GM19455 (cell line): ENCODE results near the gene KRT77.

ENCODE experiments used
- ATAC-seq: cut with Tn5 transposase; IDR thresholded peaks from one replicate; pipeline ENCODE4 v1.9.1; 2021; ENCODE audit not compliant: unreplicated experiment

Gene KRT77

DNA sequence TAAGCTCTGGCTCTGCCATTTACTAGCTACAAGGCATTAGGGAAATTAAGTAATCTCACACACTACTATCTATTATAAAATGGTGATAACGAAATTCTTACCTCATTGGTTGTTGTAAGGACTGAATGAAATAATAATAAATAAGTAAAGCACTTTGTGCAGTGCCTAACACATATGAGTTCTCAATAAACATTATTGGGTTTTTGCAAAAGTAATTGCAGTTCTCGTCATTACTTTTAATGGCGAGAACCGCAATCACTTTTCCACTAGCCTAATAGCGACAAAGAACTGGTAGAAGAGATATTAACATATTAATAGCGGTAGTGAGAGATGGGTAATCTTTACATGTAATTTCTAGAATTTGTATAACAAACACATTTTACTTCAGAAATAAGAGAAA, 9.2 kb downstream of the KRT77 start:
- ATAC-seq, result no peak

DNA sequence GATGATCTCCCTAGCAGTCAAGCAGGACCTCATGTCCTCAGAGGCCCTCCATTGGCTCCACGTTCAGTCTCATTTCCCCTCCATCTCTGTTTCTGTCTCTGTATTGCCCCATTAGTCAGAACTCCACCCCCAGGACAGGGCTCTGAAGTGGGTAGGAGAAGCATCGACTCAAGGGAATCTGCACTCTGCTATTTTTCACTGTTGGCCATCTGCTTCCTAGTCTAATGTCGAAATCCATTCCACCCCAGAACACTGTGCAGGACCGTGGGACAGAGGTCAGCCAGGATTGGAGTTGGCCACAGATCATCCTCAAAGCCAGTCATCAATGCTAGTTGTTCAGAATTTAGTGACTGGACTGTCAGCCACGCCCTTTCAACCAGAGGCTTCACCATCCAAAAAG, 10.1 kb downstream of the KRT77 start:
- no peak for ATAC-seq

DNA sequence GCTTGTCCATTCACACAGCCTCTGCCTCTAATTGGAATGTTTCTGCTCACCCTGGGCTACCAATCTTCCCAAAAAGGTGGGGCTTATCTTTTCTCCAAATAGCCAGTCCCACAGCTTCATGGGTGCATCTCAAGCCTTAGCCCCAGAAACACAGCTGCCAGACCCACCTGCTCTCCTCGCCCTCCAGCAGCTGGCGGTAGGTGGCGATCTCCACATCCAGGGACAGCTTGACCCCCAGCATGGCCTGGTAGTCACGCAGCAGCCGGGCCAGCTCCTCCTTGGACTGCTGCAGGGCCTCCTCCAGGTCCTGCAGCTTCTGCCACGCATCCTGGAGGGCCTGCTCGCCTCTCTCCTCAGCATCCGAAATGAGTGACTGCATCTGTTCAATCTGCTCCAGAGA, 11.1 kb downstream of the KRT77 start:
- no peak for ATAC-seq

DNA sequence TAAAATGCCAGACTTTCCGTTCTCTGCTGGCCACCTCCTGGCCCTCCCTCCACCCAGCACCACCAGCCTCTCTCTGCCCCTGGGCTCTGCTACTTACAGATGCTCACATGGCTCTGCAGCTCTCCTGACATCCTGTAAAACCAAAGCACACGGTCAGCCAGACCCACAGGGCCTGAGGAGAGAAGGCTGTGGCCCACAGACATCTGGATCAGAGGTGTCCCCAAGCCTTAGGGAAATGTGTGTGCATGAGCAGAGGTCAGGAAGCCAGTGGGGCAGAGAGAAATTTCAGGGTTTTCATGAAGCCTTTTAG, 11.5 kb downstream of the KRT77 start:
- ATAC-seq, result no peak

DNA sequence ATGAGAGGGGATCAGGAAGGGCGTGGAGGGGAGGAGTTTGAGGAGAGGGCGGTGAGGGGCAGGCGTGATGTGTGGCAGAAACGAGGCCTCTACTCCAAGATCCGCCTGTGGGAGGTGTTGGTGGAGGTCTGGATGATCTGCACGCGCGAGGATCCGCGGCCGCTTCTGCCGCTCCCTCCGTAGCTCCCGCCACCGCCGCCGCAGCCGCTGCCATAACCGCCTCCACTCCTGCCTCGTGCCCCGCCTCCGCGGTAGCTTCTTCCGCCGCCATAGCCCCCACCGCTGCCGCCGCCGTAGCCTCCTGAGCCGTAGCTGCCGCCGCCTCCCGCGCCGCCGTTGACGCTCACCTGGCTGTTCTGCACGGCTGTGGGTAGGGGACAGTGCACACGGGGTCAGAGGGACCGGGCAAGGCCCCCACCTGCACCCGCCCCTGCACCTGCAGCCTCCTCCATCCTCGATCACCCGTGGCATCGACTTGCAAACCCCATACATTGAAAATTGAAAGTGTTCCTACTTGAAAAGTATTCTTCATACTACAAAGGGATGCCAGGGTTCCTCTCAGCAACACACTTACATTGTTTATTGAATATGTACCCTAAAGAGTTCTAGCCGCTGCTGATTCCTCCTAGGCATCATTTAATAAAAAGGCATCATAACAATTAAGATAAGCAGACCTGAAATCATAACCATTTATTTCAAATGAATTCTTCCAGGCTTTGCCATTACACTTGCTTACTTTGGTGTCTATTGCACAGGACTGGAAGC, 12.1 kb downstream of the KRT77 start:
- no peak for ATAC-seq

DNA sequence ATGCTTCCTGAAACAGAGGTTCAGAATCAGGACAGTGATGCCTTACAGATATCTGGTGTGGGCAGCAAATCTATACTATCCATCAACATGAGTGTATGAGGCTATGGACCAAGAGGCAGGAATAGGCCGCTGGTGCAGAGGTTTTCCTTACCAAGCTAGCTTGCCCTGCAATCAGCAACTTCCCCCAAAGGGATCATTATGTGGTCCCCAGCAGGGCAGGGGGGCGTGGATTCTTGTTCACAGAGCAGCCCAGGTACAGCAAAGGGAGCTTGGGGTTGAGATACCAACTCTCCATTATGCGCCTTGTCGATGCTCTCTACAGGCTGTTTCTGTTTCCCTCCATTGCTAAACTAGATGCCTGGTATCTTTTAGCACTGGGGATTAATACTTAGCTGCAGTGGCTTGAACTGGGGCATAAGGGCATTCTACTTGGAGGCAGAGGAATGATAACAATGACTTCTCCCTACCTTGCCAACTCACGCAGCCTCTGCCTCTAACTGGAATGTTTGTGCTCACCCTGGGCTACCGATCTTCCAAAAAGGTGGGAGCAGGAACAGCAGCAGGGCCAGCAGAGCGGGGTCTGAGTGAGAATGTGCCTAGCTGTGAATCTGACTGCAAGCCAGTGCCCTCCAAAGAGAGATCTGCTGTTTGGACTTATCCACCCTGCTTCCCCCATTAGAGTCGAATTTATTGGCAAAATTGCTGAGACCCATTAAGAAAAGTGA, 12.8 kb downstream of the KRT77 start:
- ATAC-seq, result no peak

DNA sequence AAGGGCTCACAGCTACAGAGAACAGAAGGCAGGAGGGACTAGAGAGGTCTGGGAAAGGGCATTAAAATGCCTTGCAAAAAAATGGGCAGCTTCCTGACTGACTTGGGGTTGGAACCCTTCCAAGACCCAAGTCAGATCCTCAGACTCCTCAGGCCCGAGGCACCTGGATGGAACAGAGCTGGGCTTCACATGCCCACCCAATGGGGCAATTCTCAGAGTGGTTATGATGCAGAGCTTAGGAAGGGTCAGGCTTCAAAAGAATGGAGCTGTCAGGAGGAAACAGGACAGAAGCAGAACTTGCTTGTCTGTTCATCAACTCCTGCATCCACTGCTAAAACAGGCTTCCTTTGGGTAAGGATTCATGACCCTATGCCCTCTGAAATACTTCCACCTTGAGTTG, 13.4 kb downstream of the KRT77 start:
- ATAC-seq, result no peak

DNA sequence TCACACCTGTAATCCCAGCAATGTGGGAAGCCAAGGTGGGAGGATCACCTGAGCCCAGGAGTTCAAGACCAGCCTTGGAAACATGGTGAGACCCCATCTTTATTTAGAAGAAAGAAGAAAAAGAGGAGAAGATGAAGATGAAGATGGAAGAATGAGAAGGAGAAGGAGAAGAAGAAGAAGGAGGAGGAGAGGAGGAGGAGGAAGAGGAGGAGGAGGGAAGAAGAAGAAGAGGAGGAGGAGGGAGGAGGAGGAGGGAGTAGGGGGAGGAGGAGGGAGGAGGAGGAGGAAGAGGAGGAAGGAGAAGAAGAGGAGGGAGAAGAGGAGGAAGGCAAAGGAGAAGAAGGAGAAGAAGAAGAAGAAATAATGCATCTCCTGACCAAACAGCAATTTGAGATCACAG, 14.1 kb downstream of the KRT77 start:
- no peak for ATAC-seq

DNA sequence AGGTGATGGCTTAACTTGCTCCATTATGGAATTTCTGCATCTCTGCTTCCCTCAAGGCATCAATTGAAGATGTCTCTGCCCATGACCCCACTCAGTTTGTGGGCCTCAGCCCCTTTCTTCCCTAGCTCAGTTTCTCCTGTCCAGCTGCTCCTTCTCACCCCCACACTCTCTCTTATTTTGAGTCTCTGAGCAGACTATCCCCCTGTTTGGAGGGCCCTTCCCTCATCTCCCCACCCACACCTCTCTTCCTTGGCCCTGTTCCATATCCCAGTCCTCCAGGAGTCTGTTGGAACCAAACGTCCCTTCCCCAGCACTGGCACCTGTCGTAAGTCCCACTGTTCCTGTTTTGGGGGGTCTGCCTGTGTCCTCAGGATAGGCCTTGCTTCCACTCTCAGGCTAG, 14.8 kb downstream of the KRT77 start:
- ATAC-seq, result no peak

DNA sequence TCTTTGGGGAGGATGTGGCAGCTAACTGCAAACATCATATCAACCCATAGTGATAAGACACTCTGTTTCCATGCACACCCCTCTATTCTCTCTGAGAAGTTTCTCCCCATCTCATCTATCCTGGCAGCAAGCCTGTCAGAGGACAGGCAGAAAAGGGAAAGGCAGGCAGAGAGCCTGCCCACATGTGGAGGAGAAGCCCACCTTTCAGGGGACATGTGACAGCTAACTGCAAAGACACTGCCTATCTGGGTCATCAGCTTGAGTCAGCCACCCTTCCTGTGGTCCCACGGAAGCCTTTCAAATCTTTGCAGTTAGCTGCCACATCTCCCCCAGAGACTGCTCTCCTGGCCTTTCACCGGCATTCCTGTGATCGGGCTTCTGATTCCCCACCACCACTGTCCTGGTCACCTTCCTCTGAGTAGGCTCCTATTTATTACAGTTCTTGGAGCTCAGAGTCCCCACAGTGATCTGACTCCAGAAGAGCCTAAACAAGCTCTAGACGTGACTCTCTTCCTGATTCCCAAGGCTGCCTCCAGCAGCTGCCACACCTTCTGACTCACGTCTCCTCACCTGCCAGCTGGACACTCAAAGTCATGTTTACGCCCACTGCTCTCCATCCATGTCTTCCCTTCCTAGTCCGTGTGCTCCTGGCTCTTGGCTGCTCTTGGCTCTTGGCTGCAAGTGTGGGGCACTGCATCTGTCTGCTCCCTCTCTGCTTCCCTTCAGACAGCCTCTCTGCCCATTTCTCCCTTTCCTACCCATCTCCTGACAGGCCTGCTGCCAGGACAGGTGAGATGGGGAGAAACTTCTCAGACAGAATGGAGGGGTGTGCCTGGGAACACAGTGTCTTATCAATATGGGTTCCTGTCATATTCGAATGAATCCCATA, 15.6 kb downstream of the KRT77 start:
- ATAC-seq, result no peak

DNA sequence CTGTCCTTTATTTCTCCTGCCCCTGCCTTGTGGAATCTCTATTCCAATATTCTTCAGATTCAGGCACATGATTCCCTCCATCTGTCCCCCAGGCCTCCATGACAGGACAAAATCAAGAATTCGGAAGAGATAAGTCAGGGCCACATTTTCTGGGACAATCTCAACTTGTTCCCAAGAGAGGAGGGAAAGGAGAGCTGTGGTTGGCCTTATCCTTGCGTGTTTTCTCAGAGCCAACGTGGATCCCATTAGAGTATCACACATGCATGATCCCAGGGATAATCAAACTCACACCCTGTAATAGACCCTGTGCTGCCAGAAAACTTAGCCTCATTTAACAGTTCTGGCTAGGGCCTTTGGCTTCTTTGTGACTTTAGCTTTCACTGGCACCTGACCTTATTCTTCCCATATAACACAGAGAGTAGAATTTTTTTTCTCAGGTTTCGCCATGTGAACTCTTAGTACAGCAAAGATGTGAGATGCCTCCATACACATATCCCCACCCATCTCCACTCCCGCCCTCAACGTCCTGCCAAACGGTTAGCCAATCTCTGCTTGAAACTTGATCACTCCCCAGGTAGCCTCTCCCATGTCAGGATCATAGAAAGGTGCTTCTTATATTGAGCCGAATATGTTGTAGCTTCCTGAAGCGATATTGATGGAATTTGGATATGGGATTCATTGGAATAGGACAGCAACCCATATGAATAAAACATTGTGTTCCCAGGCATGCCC, 16.4 kb downstream of the KRT77 start:
- no peak for ATAC-seq

DNA sequence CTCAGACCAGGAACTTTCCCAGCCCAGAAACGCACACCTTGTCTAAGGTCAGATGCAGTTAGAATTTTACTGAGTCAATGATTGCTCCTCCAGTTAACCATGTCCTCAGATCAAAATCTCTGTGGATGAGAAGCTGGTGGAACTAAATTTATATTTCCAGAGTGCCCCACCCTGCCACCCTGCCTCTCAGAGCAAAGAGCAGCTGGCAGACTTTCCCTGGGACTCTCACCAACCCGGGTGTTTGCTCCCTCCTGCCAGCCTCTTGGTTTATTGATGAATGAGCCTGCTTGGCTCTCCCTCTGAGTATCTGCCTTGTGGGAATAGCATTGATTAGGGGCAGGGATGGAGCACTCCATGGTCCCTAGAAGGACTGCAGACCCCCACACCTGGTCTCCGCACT, 17.3 kb downstream of the KRT77 start:
- ATAC-seq, result no peak

DNA sequence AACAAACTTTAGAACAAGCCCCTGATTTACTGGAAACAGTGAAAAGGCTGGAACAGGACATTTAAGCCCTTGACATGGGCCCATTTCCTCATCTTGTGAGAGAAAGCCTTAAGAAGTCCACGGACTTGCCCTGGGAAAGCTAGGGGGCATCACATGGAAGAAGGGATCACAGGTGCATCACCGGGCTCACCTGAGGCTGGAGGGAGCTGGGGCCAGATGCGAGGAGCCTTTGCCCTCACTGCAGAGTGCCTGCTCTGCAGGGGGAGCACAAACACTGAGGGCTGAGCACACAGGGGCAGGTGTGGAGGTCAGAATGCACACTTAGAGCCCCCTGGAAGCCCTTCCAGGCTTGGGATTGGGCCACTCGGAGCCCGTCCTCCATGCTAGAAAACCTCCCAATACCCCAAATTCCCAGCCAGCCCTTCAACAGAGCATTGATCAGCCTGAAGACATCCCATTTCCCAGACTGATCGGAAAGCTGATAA, 17.9 kb downstream of the KRT77 start:
- no peak for ATAC-seq

DNA sequence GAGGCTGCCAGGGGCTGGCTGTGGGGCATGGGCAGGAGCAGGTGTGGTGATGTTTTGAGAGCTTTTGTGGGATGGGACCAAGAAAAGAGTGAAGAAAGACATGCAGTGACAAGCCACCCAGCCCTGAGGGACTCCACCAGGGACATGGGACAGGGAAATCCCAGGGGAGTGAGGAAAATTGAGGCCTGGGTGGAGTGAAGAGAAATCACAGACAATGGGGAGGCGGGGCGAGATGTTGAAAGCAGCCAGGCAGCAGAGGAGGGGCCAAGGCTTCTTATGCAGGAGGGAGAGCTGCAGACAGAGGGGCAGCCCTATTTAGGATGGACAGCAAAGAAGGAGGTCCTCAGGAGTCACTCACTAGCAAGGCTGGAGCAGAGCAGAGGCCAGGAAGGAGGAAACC, 18.9 kb downstream of the KRT77 start:
- ATAC-seq, result no peak

DNA sequence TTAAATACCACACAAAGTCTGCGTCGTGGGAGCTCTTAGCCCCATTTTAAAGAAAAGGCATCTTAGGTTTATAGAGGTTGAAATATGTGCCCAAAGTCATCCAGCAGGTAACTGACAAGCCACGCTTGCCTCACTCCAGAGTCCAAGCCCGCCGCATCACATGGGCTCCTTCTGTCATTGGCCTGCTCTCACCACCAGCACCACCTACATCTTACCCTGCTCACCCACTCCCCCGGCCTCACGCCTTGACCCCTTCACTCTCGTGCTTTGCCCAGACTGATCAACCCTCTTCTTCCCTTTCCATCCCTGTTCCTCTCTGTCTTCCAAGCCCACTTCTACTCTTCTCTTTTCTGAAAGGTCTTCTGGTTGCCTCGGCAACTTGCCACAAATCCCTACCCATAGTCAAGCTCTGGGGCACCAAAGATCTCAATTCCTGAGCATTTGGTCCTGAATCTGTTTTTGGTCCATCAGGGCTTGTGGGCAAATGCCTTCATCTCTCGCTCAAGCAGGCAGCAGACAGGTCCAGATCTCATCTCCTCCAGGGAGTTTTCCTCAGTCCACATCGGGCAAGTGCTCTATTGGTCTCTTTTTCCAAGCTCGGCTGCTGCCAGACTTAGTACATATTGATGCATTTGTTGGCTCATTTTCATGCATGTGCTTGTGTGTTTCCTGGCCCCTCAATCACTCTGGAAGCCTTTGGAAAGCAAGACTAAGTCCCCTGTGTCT, 19.6 kb downstream of the KRT77 start:
- ATAC-seq, result no peak

DNA sequence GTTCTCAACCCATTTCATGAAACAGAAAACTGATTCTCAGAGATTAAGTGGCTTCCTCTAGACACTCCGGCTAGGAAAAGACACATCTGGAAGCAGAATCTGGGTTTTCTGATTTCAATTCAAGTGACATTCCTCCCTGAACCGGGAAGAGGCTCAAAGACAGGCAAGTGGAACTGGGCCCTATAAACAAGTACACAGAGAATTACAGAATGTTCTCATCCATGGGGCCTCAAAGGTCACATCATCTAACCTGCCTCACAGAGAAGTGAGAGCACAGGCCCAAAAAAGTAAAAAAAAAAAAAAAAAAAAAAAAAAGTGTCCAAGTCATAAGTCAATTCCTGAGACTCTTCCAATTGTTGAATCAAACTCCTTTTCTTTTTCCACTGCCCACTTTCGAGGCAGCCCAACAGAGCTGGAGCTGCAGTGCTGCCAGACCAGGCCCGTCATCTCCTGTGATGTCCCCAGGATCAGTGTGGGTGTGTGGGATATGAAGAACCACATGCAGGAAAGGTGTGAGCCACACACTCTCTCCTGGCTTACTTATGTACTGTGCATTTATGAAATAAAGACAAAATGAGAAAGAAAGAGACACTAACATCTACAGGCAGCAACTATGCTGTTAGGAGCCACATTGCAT, 20.3 kb downstream of the KRT77 start:
- no peak for ATAC-seq

DNA sequence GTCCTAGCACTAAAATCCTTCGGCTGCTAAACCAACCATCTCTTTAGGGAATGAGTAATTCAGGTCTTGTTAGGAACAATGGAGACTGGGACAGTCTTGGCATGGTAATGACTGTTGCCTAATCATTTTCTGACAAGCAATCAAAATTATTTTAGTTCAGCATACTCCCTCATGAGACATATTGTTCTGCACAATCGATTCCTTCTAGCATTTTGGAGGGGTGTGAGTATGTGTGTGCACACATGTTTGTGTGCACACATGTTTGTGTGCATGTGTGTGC, 21.0 kb downstream of the KRT77 start:
- no peak for ATAC-seq

DNA sequence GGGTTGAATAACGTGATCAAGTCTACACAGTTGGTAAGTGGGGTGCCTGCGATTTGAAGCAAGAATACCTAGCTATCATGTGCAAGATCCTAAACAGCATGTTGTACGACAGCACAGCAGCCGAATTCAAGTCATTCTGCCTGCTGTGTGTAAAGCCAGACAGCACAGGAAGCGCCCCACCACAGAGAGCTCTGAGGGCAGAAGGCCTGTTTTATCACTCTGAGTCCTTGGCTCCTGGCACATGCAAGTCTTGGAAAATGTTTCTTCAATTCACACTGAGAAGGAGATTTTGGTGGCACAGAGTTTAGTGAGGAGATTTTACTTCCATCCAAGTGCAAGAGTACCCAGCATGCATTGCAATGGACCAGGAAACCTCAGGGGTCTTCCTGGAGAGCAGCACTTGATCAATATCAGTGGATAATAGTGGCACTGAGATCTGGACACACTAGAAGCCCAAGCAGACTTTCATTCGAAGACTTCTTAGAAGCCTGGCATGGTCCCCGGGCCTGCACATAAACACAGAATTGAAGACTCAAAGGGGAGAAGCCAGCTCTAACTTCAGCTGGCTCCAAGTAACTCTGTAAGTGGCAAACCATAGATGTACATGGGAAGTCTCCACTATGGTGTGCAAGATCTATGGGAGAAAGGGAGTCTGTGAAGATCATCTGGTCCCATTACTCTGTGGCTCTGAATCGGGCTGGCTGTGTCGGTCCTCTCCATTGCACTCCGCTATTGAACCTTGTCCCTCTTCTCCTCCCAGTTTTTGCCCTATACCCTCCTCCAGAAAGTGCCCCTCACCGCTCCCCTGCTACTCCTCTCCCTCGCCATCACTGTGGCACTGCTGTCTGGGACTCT, 21.6 kb downstream of the KRT77 start:
- ATAC-seq, result no peak

DNA sequence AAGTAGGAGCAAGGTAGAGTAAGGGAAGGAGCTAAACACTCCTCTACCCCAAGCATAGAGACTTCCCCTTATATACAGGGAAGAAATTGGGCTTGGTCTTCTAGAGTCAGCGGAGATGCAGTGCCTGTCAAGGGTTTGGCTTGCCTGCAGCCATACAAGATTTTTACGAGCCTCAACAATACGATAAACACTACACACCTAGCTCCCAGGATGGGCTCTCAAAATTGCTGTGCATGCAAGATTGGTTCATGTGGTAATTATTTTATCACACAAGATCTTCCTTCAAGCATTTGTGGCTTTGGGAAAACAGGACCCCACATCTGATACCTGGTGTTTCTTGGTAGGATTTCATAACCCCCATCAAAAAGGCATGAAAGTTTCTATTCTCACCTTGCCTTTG, 23.0 kb downstream of the KRT77 start, which contains the start of gene KRT1:
Gene KRT1 (minus strand): TSS at position 45 of the 400 bp plus-strand sequence. CDS start 59 bp downstream, outside the sequence.
- no peak for ATAC-seq
